Ishikawa (cell line): ENCODE data around the gene IGSF5.

ENCODE experiments used
- YY1 ChIP-seq: IDR thresholded peaks from 2 replicates; pipeline ENCODE4 v1.6.1; 2012; ENCODE audit warnings: low read depth
- TF ChIP-seq, protein P1 (sequence below): IDR thresholded peaks from 2 replicates; pipeline ENCODE4 v1.6.1; 2012

DNA sequence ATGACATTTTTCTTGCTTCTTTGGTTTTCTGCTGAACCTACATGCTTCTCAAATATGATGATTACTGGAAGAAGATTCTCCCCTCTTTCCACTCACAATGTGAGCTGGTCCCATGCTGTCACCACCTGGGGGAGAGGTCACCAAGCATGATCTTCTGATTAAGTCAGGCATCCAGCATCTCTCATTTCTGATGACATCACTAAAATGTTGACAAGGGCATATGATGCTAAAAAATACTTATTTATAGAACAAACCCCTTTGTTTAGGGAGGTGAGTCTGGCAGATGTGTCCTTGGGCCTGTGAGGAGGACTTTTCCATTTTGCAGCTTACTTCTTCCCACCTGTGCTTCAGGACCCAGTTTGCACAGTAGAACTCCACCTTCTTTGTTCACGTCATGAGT is 80.3 kb downstream of the IGSF5 start:
- no peak for TF ChIP-seq YY1
- TF ChIP-seq, protein P1, sequence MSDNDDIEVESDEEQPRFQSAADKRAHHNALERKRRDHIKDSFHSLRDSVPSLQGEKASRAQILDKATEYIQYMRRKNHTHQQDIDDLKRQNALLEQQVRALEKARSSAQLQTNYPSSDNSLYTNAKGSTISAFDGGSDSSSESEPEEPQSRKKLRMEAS, result no peak
